IMR-90 (cell line): ENCODE data around the gene IFI44L. TPM values are rescaled to one million over a fixed set of nuclear protein-coding genes. Genes with fewer than 3 reads are reported as not detected.
A peak's percentile ranks its signal among the peaks of the same experiment; 100 is the strongest.

Experiments
- ATAC-seq: fragments of 200-7000 bp; cut with Tn5 transposase; 2 replicates; pipeline ENCODE4 v1.9.1; 2020; ENCODE audit warnings: low read depth, mild to moderate bottlenecking, moderate library complexity
- BruUV-seq: library from RNA; stranded (reverse); fragments of 400-500 nt; replicated peaks from 2 replicates; lab custom pipeline; 2021; lab: Mats Ljungman, UMichigan
- CTCF ChIA-PET: fragments of 300-600 bp; formaldehyde crosslinking; extraction: SDS; loops from one replicate; lab custom pipeline; 2021; ENCODE audit warnings: antibody characterized with exemption; lab: Yijun Ruan, JAX
- POLR2A ChIA-PET: fragments of 300-600 bp; sonication (Branson Sonifier 250); formaldehyde crosslinking; loops from one replicate; lab custom pipeline; 2022; ENCODE audit warnings: antibody characterized with exemption; ENCODE audit not compliant: unreplicated experiment; lab: Charles Lee
- DNase-seq: peaks from one replicate; pipeline ENCODE4 v3.0.0; 2013
- H2AFZ ChIP-seq: replicated peaks from 2 replicates; pipeline ENCODE3; 2013; ENCODE audit warnings: low read length, mild to moderate bottlenecking; ENCODE audit not compliant: poor library complexity
- H2AK5ac ChIP-seq: 2 replicates; pipeline ENCODE4 v1.6.1; 2013; ENCODE audit warnings: low read depth, low read length, inconsistent platforms
- H2AK9ac ChIP-seq: replicated peaks from 2 replicates; pipeline ENCODE3; 2013; ENCODE audit warnings: mild to moderate bottlenecking, low read depth, low read length, moderate library complexity; ENCODE audit not compliant: poor library complexity
- H2BK120ac ChIP-seq: 2 replicates; pipeline ENCODE4 v1.6.1; 2013; ENCODE audit warnings: low read depth, low read length, inconsistent platforms
- H2BK15ac ChIP-seq: 3 replicates; pipeline ENCODE4 v1.6.1; 2013; ENCODE audit warnings: low read depth, low read length, inconsistent platforms
- H2BK20ac ChIP-seq: 2 replicates; pipeline ENCODE4 v1.6.1; 2013; ENCODE audit warnings: low read depth, mild to moderate bottlenecking, inconsistent platforms, low read length, moderate library complexity
- H2BK5ac ChIP-seq: 2 replicates; pipeline ENCODE4 v1.6.1; 2013; ENCODE audit warnings: mild to moderate bottlenecking, low read depth, low read length, inconsistent platforms; ENCODE audit not compliant: poor library complexity, severe bottlenecking
- H3K14ac ChIP-seq: replicated peaks from 2 replicates; pipeline ENCODE4 v1.6.1; 2013; ENCODE audit warnings: low read depth, low read length, inconsistent platforms
- H3K18ac ChIP-seq: 2 replicates; pipeline ENCODE4 v1.6.1; 2013; ENCODE audit warnings: low read depth, low read length, control low read depth
- H3K23ac ChIP-seq: 2 replicates; pipeline ENCODE4 v1.6.1; 2013; ENCODE audit warnings: low read depth, low read length, inconsistent platforms
- H3K27ac ChIP-seq: 2 replicates; pipeline ENCODE4 v1.5.1; 2013; ENCODE audit warnings: mild to moderate bottlenecking, control low read depth, low read length; ENCODE audit not compliant: insufficient read depth
- H3K27me3 ChIP-seq: 2 replicates; pipeline ENCODE4 v1.6.1; 2013; ENCODE audit warnings: low read length; ENCODE audit not compliant: control insufficient read depth, insufficient read depth
- H3K36me3 ChIP-seq: 2 replicates; pipeline ENCODE4 v1.6.1; 2013; ENCODE audit warnings: low read length, mixed read lengths; ENCODE audit not compliant: control insufficient read depth, insufficient read depth
- H3K4ac ChIP-seq: 2 replicates; pipeline ENCODE4 v1.6.1; 2013; ENCODE audit warnings: low read depth, low read length, inconsistent platforms
- H3K4me1 ChIP-seq: 2 replicates; pipeline ENCODE4 v1.6.1; 2013; ENCODE audit warnings: low read length, mixed read lengths; ENCODE audit not compliant: control insufficient read depth, insufficient read depth
- H3K4me2 ChIP-seq: 2 replicates; pipeline ENCODE4 v1.6.1; 2013; ENCODE audit warnings: low read depth, mild to moderate bottlenecking, control low read depth, low read length, moderate library complexity
- H3K4me3 ChIP-seq: 2 replicates; pipeline ENCODE4 v1.5.1; 2013; ENCODE audit warnings: low read depth, mild to moderate bottlenecking, control low read depth, low read length, moderate library complexity; ENCODE audit not compliant: insufficient read depth
- H3K56ac ChIP-seq: 2 replicates; pipeline ENCODE4 v1.6.1; 2013; ENCODE audit warnings: low read length, inconsistent platforms; ENCODE audit not compliant: insufficient read depth; ENCODE audit errors: extremely low read depth
- H3K79me1 ChIP-seq, 2 experiments: 2 replicates each; pipeline ENCODE4 v1.6.1; 2013; ENCODE audit warnings: low read length in 2 of 2, inconsistent platforms in 1 of 2, low read depth in 1 of 2
- H3K9ac ChIP-seq: 2 replicates; pipeline ENCODE4 v1.6.1; 2013; ENCODE audit warnings: low read depth, low read length, control low read depth
- H3K9me1 ChIP-seq: 2 replicates; pipeline ENCODE4 v1.6.1; 2013; ENCODE audit warnings: low read length, inconsistent platforms; ENCODE audit not compliant: insufficient read depth
- H3K9me3 ChIP-seq: 2 replicates; pipeline ENCODE4 v1.6.1; 2013; ENCODE audit warnings: low read length; ENCODE audit not compliant: control insufficient read depth, insufficient read depth
- H4K20me1 ChIP-seq: 2 replicates; pipeline ENCODE4 v1.6.1; 2013; ENCODE audit warnings: low read length, inconsistent platforms; ENCODE audit not compliant: insufficient read depth
- H4K5ac ChIP-seq: 2 replicates; pipeline ENCODE4 v1.6.1; 2013; ENCODE audit warnings: mild to moderate bottlenecking, low read depth, low read length, control low read depth
- H4K8ac ChIP-seq, 2 experiments: 2 replicates each; pipeline ENCODE4 v1.6.1; 2013; ENCODE audit warnings: low read depth in 2 of 2, low read length in 2 of 2, control low read depth in 1 of 2, inconsistent platforms in 1 of 2
- H4K91ac ChIP-seq: 2 replicates; pipeline ENCODE4 v1.6.1; 2013; ENCODE audit warnings: low read depth, low read length, inconsistent platforms; ENCODE audit not compliant: insufficient read depth
- MAFK ChIP-seq: IDR thresholded peaks from 2 replicates; pipeline ENCODE4 v1.6.1; 2012; ENCODE audit warnings: low read depth, low read length, improper control_type of control experiment
- WGBS, 2 experiments: methylation state at CpG; one replicate each; pipeline versions ENCODE4 v1.1.5 to v1.1.7; 2013; ENCODE audit warnings: missing lambda C conversion rate in 2 of 2; ENCODE audit not compliant: insufficient read length in 1 of 2; ENCODE audit errors: extremely low coverage in 2 of 2; 5-methylcytosine and 5-hydroxymethylcytosine counted together
- dilution Hi-C: fragments of 300-500 bp; cut with HindIII; formaldehyde crosslinking; loops from one replicate; pipeline ENCODE4 v1.14.3; 2018; ENCODE audit warnings: low sequenced_read_pairs; ENCODE audit not compliant: unreplicated experiment
- in situ Hi-C: fragments of 300-500 bp; cut with MboI; formaldehyde crosslinking; loops from 3 replicates; pipeline ENCODE4 v1.14.3; 2019; ENCODE audit warnings: low sequenced_read_pairs, inconsistent platforms, mixed read lengths
- intact Hi-C: fragments of 100-400 bp; cut with micrococcal nuclease; formaldehyde crosslinking; loops from 2 replicates; pipeline ENCODE4 v1.10.0; 2022
- polyA plus RNA-seq, 3 experiments: library from polyadenylated mRNA; depleted of rRNA; stranded (reverse); fragments of >200 nt; gene quantifications; 2 replicates each; pipeline ENCODE4 v1.2.3, GENCODE V29; 2012; ENCODE audit warnings: low replicate concordance in 1 of 3
- total RNA-seq: library from RNA; depleted of rRNA; stranded (reverse); fragments of >200 nt; gene quantifications from 2 replicates; pipeline ENCODE4 v1.2.3, GENCODE V29; 2012
- TF ChIP-seq, protein P1 (sequence below): fragments of 150-350 bp; IDR thresholded peaks from 2 replicates; pipeline ENCODE4 v1.6.1; 2017; ENCODE audit warnings: mild to moderate bottlenecking, antibody characterized with exemption, low read length, low read depth

IFI44L gene
- total and polyA plus RNA-seq, 2 of the 4 experiments (the other 2 are of a cell fraction): 0.18 to 0.19 TPM

DNA sequence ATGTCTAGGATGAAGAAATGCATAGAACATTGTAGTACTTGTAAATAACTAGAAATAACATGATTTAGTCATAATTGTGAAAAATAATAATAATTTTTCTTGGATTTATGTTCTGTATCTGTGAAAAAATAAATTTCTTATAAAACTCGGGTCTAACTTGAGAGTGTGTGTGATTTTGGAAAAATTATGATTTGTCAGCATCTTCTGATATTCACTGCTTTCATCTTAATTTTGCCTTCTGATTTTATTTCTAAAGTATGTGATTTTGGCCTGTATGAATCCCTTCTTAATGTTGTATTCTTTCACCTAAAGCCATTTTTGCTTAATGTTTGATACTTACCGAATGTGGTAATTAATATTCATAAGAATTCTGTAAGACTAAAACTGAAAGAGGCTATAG is 43.7 kb downstream of the IFI44L start:
- Histone ChIP-seq H3K4me3 (no peak overlapping the region), H2AK9ac (no peak overlapping the region), H2BK20ac (no peak overlapping the region), H3K36me3 (no peaks in the 10 kb centered on the region), H4K5ac (no peak overlapping the region), H3K9ac (no peak overlapping the region), H3K14ac (no peak overlapping the region), H3K4ac (no peak overlapping the region), H3K9me3 (no peaks in the 10 kb centered on the region), H3K4me2 (no peak overlapping the region), H3K18ac (no peak overlapping the region), H2AFZ (no peak overlapping the region), H4K91ac (no peak overlapping the region), H3K56ac (no peak overlapping the region), H2BK120ac (no peak overlapping the region), H3K23ac (no peak overlapping the region), H4K20me1 (no peaks in the 10 kb centered on the region), H2AK5ac (no peak overlapping the region), H3K79me1 (no peaks in the 10 kb centered on the region), H3K27ac (no peak overlapping the region), H3K27me3 (no peaks in the 10 kb centered on the region), H3K9me1 (no peaks in the 10 kb centered on the region), H3K4me1 (no peaks in the 10 kb centered on the region), H2BK15ac (no peak overlapping the region), H4K8ac (no peak overlapping the region), H2BK5ac (no peak overlapping the region)
- in situ Hi-C loops (no loop called here), dilution Hi-C loops (no loop called here), intact Hi-C loops (no loop called here)
- TF ChIP-seq, protein P1, sequence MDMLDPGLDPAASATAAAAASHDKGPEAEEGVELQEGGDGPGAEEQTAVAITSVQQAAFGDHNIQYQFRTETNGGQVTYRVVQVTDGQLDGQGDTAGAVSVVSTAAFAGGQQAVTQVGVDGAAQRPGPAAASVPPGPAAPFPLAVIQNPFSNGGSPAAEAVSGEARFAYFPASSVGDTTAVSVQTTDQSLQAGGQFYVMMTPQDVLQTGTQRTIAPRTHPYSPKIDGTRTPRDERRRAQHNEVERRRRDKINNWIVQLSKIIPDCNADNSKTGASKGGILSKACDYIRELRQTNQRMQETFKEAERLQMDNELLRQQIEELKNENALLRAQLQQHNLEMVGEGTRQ: no peak
- TF ChIP-seq MAFK: peak; percentile 53; the same call in 1 of the 2 replicates
- no peak for ATAC-seq
- ChIA-PET POLR2A (interaction anchor here (0.6 kb wide), 1 partner anchor 1150 kb away, joined by 3 read pairs; no protein-coding TSS in a partner anchor), CTCF (no interaction called here)
- no TSS peak for BruUV-seq
- DNase-seq: no peak
- no CpG with 5 or more reads among the region's 2 CpGs for WGBS, 2 experiments
